Limb (tissue), 2 donors: ENCODE measurements around the gene UBE2C.

Experiments
- DNase-seq, 2 donors: peaks; one replicate each; pipeline ENCODE4 v3.0.0-alpha.2; 2016; ENCODE audit errors: extremely low spot score in 2 of 2

The UBE2C gene

DNA sequence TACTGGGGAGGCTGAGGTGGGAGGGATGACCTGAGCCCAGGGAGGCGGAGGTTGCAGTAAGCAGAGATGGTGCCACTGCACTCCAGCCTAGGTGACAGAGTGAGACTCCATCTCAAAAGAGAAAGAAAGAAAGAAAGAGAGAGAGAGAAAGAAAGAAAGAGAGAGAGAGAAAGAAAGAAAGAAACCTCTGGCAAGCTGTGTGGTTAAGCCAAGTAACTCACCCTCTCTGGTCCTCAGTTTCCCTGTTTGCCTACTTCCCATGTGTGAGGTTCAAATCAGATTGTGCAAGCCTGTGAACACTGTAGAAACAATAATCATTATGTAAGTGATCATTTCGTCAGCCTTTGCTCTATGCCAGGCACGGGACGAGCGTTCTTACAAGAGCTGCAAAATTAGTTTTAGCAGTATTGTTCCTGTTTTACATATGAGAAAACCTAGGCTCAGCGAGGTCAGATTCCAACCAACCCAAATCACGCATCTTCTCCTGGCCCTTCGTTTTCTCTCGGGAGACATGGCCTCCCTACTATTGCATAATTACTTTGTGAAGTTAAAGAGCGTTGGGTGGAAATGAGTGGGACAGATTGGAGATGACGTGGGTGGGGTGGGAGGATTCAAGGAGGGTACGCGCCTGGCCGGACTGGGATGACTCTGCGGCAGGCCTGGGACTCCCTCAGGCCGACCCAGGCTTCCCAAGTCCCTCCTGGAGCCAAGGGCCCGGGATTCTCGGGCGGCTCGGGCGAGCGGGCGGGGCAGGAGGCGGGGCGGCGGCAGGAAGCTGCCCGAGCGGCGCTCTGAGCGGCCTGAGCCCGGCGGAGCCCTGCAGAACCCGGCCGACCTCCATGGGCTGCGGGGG is 20.8 kb downstream of the UBE2C start, which contains the start of gene SNX21:
Gene SNX21, plus strand, starts transcription at position 770 of the 853 bp plus-strand sequence. CDS start 121 bp downstream, outside the sequence.
- peak; percentile 54 to 84 for DNase-seq

DNA sequence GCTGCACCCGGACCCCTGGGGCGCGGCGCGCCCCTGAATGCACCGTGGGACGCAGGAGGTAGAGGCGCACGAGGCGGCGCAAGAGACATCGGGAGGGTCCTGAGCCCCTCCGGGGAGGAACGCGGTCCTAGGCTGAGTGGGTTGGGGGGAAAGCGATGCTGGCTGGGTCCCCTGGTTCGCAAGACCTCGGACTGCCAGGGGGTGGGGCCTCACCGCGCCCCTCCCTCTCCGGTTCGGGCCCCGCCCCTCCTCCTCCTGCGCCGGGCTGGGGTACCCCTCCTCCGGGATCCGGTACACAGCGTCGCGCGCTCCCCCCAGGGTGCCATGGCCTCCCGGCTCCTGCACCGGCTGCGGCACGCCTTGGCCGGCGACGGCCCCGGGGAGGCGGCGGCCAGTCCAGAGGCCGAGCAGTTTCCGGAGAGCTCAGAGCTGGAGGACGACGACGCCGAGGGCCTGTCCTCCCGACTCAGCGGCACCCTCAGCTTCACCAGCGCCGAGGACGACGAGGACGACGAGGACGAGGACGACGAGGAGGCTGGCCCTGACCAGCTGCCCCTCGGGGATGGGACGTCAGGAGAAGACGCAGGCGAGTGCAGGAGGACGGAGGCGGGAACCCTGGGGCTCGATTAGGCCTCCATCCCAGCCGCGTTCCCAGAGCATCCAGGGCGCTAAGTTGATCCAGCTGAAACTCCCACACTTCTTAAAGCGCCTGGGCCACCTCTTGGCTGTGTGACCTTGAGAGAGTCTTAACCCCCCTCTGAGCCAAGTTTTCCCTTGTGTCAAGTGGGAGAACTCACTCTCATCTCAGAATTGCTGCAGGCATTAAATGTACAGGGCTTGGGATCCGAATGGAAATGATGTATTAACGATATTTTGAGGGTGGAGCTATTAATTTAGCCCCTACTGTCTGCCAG is 21.7 kb downstream of the UBE2C start:
- peak; percentile 83 to 89 for DNase-seq

DNA sequence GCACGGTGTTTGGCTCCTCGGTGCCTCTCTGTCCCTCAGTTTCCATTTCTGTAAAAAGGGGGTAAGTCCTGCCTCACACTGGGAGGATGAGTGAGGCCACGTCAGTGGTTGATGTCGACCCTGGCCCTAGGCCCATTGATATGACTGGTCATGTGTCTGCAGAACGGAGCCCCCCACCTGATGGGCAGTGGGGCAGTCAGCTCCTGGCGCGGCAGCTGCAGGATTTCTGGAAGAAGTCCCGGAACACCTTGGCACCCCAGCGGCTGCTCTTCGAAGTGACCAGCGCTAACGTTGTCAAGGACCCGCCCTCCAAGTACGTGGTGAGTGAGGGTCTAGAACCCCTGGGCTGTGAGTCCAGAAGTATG is 22.3 kb downstream of the UBE2C start:
- no peak for DNase-seq

DNA sequence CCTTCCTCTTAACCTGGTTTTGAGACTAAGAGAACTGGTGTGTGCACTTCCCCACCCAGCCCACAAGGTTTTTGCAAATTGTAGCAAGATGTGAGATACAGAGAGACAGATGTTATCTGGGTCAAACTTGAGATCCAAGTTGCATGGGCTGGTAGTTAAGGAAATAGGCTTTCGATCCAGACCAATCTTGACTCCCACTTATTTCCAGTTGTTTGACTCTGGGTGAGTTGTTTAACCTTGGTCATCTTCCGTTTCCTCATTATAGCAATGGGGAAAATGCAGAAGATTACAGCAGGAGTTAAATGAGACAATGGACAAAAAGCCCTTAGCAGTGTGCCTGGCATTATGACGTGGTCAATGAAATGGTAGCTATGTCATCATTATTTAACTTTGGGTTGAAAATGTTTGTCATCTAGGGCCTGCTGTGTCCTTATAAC is 22.9 kb downstream of the UBE2C start:
- no peak for DNase-seq

DNA sequence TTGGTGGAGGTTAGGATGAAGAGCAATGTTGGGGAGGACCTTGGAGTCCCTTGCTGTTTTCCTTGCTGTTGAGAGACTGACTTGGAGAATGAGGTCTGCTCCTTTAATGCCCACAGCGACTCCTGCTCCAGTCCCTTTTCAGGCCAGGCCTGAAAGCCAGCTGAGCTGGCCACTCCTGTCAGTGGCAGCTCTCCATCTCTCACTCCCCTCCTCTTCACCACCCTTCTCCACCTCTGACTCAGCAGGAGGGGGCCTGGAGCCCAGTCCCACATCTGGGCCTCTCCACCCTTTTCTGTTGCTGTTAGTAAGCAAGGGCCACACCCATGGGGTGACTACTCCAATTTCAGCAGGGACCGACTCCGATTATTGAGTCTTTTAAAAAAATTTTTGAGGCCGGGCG is 23.4 kb downstream of the UBE2C start:
- no peak for DNase-seq

DNA sequence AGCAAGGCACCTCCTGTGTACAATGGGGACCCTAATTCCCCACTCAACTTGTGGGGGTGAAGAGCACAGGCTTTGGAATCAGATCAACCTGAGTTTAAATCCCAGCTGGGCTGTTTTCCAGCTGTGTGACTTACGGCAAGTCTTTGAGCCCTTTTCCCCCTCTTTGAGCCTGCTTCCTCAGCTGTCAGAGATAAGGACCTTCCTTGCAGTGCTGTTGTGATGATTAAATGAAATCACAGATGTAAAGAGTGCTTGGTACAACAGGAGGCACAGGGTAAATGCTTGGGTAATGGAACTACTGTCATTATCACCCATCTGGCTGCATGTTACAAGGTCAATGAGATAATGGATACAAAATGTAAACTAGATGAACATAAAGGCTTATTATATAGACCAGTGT is 24.4 kb downstream of the UBE2C start:
- no peak for DNase-seq

DNA sequence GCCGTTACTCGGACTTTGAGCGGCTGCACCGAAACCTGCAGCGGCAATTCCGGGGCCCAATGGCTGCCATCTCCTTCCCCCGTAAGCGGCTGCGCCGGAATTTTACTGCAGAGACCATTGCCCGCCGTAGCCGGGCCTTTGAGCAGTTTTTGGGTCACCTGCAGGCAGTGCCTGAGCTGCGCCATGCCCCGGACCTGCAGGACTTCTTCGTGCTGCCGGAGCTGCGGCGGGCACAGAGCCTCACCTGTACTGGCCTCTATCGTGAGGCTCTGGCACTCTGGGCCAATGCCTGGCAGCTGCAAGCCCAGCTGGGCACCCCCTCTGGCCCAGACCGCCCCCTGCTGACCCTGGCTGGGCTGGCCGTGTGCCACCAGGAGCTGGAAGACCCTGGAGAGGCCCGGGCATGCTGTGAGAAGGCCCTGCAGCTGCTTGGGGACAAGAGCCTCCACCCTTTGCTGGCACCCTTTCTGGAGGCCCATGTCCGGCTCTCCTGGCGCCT is 28.3 kb downstream of the UBE2C start:
- no peak for DNase-seq

DNA sequence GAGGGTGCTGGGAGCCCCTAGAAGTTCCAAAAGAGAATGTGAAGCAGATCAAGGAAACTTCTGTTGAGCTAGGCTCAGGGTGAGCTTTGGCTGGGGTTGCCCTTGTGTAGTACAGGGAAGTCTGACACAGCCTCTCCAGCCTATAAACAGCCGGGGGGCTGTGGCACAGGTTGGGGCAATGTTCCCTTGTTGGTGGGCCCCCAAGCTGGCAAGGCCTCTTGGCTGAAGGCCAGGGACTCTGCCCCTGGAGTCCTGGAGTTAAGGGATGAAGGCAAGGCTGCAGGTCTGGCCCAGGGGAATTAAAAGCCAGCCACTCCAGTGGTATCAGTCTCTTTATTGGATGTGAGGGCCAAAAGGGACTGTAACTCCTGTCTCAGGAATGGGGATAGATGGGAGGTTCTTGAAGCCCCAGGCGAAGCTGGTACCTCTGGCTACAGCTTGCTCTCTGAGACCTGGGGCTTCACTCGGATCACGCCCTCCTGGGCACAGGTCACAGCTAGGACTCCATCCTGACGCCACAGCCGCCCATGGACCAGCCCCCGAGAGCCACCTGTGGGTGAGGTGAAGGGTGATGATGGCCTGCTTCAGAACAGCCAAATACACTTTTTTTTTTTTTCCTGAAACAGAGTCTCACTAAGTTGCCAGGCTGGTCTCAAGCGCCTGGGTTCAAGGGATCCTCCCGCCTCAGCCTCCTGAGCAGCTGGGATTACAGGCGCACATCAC is 29.1 kb downstream of the UBE2C start:
- no peak for DNase-seq

DNA sequence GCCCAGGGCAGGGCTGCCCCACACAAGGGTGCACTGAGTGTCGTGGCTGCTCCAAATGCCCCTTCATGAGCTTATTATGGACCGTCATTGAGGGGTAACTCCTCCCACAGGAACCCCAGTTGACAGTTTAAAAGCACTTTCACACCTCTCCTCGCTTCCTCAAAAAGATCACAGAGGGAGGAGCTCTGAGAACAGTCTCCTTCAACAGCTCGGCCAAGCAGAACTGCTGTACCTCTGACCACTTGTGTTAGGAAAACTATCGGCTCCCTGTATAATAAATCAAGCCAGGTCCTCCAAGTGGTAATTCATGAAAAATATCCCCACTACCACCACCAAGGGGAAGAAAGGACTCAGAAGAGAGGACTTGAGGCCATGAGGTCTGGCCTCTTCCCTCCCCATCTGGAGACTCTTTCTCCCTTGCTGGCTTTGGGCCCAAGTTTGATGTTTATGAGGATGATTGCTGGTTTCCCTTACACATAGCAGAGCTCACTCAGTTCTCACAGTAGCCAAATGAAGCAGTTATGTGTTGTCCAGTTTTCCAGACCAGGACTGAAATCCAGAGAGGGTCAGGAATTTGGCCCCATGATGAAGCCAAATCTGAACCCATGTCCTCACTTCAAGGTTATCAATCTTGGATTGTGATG is 29.8 kb downstream of the UBE2C start:
- DNase-seq, result no peak

DNA sequence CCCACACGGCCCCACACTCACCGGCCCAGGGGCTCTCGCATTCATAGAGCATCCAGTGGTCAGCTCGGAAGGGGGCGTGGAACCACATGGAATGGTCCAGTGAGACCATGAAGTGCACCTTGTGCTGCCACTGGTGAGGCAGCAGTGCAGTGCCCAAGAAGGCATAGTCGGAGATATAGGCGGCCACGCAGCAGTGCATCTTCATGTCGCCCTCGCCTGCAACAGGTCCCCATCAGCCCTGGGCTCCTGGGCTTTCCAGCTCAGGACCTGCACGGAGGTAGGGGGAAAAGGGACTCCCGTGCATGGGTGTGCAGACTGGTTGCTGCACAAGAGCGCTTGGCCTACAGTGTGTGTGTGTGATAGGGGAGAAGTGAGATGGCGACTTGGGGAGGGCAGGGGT is 31.1 kb downstream of the UBE2C start:
- DNase-seq, result no peak

DNA sequence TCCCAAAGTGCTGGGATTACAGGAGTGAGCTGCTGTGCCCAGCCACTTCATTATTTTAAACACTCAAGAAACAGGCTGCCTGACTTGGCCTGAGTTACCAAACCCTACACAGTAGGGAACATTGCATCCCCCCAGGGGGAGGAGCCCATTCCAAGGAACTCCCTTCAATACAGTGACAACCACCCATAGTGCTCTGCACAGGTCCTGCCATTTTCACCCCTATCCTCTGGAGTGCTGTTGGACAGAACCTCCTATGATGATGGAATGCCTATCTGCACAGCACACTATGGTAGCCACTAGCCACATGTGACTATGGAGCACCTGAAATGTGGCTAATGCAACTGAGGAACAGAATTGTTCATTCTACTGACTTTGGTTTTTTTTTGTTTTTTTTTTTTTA is 33.0 kb downstream of the UBE2C start:
- DNase-seq, result no peak

DNA sequence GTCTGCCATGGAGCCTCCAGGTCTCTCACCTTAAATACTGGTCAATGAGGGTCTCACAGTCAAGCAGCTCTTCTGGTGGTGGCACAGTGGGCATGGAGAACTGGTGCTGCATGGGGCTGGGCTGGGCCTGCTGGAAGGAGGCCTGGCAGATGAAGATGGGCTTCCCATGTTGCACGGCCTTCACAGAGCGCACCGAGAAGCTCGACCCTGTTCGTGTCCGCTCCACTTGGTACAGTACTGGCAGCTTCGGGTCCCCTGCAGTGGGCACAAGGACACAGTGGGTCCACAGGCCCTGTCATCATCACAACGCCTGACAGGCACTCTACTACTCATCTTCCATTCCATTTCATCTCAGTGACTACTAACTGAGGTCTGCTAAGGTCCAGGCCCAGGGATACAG is 36.0 kb downstream of the UBE2C start:
- DNase-seq, result no peak

DNA sequence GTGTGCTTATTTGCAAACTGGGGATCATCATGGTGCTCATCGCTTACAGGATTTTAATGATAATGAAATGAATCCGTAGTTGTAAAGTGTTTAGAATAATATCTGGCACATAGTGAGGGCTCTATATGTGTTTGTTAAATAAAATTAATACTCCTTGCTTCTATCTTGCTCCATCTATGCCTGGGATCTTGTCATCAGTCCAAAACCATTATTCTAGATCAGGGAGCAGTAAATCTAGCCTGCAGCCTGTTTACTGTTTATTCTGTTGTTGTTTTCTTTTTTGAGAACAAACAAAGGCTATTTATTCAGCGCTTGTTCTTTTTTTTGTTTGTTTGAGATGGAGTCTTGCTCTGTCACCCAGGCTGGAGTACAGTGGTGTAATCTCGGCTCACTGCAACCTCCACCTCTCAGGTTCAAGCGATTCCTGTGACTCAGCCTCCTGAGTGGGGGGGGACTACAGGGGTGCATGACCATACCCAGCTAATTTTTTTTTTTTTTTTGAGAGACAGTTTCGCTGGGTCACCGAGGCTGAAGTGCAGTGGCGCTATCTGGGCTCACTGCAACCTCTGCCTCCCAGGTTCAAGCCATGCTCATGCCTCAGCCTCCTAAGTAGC is 36.6 kb downstream of the UBE2C start:
- DNase-seq, result no peak

DNA sequence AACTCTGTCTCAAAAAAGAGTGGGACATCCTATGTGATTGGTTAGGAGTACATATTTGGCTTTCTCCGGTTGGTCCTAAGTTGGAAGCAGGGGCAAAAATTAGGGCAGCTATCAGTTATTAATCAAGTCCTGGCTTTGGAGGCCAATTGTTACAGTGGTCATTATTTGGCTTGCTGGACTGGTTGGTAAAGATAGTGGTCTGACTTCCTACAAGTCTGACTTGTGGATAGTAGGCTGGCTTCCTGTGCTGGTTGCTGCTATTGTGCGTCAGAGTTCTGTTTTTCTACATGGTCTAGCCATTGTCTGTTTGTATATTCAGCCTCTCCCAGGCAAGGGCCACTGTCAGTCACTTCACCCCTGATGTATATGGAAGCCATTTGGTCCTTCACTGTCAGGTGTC is 37.8 kb downstream of the UBE2C start:
- DNase-seq, result no peak

DNA sequence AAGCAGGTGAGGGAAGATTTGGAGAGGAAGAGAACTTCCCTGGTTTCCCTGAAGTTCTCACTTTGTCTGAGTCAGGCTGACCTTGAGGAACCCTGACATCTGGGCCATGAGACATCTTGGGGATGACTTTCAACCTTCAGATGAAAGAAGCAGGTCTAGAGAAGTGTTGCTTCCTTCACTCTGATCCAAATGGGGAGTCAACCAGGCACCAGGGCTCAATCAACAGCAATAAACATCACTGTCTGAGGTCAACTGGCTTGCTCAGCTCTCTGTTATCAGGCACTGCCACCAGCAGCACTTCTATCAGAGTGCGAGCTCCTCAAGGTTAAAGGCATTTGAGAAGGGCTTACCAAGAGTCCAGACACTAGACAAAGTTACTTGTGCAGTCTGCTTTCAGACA is 38.5 kb downstream of the UBE2C start:
- no peak for DNase-seq

DNA sequence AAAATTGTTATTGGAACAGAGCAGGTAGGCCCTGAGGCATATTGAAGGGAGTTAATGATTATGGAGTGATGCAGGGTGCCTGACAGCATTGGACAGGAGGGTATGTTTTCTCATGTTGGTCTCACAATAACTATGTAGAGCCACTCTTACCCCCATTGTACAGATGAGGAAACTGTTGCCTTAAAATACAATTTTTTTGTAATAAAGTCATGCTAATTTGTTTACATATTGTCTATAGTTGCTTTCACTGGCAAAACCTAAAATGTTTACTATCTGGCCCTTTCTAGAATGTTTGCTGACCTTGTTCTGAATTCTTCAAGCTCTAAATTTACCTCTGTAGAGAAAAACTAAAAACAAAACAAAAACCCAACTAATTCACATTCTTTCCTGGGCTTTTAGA is 39.1 kb downstream of the UBE2C start:
- no peak for DNase-seq

DNA sequence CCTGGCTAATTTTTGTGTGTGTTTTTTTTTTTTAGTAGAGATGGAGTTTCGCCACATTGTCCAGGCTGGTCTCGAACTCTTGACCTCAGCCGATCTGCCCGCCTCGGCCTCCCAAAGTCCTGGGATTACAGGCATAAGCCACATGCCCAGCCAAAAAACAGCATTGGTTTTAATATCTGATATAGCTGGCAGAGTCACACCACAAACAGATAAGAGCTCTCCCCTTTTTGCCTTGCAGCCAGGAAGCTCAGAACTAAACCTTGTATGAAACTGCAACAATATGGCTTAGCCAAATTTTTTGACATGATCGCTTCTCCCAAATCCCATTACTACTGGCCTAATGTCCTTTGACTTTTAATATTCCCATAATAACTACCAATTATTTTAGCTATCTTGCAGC is 39.9 kb downstream of the UBE2C start:
- no peak for DNase-seq

DNA sequence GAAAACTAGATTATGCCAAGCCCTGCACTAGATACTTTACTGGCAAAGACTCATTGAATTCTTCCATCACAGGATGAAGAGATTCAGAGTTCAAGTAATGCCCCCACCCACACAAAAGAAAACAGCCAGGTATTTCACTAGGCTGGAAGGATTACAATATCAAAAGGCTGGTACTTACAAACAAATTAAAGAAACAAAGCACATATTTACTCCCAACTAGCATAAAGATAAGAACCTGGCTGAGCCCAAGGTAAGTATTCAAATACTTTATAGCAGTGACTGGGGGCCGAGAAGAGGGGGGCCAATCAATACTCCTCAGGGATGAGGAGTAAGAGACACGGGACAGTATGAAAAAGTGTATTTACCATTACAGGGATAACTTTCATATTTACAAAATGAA is 41.0 kb downstream of the UBE2C start:
- DNase-seq, result no peak

DNA sequence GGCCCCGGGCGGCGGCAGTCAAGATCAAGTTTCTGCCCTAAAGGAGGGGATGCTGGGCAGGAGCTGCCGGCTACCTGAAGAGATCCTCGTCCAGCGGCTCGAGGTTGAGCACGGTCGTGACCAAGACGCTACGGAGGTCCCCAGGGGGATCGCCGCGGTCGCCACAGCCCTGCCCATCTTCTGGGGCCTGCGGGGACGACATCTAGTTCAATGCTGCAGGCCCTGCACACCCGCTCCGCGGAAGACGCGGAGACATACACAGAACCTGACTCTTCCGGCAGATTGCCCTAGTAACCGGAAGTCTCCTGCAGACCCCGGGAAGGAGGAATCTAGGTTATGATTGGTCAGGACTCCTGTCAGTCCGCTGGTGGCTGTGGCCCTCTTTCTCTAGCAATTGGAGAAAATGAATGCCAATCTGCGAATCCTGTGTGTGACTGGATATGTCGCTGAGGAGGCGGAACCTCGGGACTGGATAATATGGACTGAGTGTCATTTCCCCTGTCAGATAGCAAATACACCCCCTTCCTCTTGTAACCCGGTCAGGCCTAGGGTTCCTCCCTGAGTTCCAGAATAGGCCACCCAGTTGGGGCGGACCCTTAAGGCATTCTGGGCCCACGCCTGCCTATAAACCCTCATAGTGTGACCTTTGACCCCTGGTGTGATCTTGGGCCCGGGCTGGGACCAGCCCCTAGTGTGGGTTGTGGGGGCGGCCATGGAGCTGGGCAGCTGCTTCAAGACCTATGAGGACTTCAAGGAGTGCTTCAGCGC is 44.9 kb downstream of the UBE2C start, which contains the start of the genes ACOT8 and ZSWIM3:
Gene ACOT8, minus strand, starts transcription at position 279 of the 768 bp plus-strand sequence. Its CDS starts 77 bp downstream, at position 202.
Gene ZSWIM3, plus strand, starts transcription at position 501 of the 768 bp plus-strand sequence. Its CDS starts 212 bp downstream, at position 713.
- peak; percentile 94 to 99 for DNase-seq

DNA sequence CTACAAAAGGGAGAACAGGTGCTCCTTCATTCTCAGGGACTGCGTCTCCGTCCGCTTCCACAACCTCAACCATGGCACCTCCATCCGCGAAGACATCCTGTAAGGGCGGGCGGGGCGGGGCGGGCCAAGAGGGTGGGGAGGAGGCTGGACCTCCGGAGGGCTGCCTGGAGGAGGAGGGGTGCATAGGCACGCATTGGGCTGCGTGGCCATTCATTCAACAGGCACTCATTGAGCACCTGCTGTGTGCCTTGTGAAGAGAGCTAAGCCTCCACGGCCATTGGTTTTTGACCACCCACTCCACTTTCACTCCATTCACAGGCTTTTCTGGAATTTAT is 45.4 kb downstream of the UBE2C start:
- no peak for DNase-seq
